PFSK-1 (cell line): Measurements from ENCODE around the gene UMPS.

Experiments used
- FOXP2 ChIP-seq: optimal IDR thresholded peaks from 2 replicates; pipeline ENCODE3; 2011; ENCODE audit warnings: borderline replicate concordance, control low read depth, inconsistent platforms; ENCODE audit not compliant: insufficient read depth; ENCODE audit errors: extremely low read length, extremely low read depth
- POLR2AphosphoS5 ChIP-seq: IDR thresholded peaks from 2 replicates; pipeline ENCODE4 v1.6.1; 2012; ENCODE audit warnings: low read depth, mild to moderate bottlenecking, control low read depth, low read length, moderate library complexity
- SIN3A ChIP-seq: IDR thresholded peaks from 2 replicates; pipeline ENCODE4 v1.6.1; 2012; ENCODE audit warnings: mild to moderate bottlenecking, low read length, moderate library complexity, borderline replicate concordance; ENCODE audit not compliant: insufficient read depth
- TAF1 ChIP-seq: IDR thresholded peaks from 2 replicates; pipeline ENCODE4 v1.6.1; 2012; ENCODE audit warnings: low read length, control low read depth, borderline replicate concordance; ENCODE audit not compliant: insufficient read depth
- TF ChIP-seq, protein P1 (sequence below), 2 experiments: IDR thresholded peaks; 2 replicates each; pipeline versions ENCODE4 v1.6.1 to v1.8.0; 2011 to 2012; ENCODE audit warnings: low read depth in 2 of 2, low read length in 2 of 2, control low read depth in 1 of 2, inconsistent platforms in 1 of 2, mild to moderate bottlenecking in 1 of 2, moderate library complexity in 1 of 2; ENCODE audit not compliant: insufficient read depth in 1 of 2

GRCh38 chr3:124763644-124764358 is 33.5 kb downstream of the UMPS start:
- TF ChIP-seq POLR2AphosphoS5 (no peak), SIN3A (no peak), TAF1 (no peak), FOXP2 (no peak)
- TF ChIP-seq, protein P1, sequence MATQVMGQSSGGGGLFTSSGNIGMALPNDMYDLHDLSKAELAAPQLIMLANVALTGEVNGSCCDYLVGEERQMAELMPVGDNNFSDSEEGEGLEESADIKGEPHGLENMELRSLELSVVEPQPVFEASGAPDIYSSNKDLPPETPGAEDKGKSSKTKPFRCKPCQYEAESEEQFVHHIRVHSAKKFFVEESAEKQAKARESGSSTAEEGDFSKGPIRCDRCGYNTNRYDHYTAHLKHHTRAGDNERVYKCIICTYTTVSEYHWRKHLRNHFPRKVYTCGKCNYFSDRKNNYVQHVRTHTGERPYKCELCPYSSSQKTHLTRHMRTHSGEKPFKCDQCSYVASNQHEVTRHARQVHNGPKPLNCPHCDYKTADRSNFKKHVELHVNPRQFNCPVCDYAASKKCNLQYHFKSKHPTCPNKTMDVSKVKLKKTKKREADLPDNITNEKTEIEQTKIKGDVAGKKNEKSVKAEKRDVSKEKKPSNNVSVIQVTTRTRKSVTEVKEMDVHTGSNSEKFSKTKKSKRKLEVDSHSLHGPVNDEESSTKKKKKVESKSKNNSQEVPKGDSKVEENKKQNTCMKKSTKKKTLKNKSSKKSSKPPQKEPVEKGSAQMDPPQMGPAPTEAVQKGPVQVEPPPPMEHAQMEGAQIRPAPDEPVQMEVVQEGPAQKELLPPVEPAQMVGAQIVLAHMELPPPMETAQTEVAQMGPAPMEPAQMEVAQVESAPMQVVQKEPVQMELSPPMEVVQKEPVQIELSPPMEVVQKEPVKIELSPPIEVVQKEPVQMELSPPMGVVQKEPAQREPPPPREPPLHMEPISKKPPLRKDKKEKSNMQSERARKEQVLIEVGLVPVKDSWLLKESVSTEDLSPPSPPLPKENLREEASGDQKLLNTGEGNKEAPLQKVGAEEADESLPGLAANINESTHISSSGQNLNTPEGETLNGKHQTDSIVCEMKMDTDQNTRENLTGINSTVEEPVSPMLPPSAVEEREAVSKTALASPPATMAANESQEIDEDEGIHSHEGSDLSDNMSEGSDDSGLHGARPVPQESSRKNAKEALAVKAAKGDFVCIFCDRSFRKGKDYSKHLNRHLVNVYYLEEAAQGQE (IDR thresholded peaks at IDR 0.05; ENCODE audit: insufficient read depth in 1 of 2, low read depth in 2 of 2, low read length in 2 of 2) = no peak
